Mucosa of rectum (tissue), 2 donors: ENCODE data around the gene SERPING1.
"Not testable (repeated sequence)": the region's sequence is repeated elsewhere in the genome, so short reads cannot be mapped to it uniquely, and the experiment has no call there.

ENCODE experiments used
- H3K27ac ChIP-seq, 2 donors: one replicate each; pipeline ENCODE4 v1.7.0; 2013; ENCODE audit warnings: inconsistent platforms in 2 of 2, low read depth in 2 of 2, low read length in 2 of 2
- H3K27me3 ChIP-seq, 2 donors: one replicate each; pipeline ENCODE4 v1.7.0; 2013; ENCODE audit warnings: low read length in 2 of 2; ENCODE audit not compliant: control insufficient read depth in 2 of 2, insufficient read depth in 2 of 2
- H3K36me3 ChIP-seq, 2 donors: one replicate each; pipeline ENCODE4 v1.7.0; 2013; ENCODE audit warnings: low read length in 2 of 2; ENCODE audit not compliant: control insufficient read depth in 2 of 2, insufficient read depth in 2 of 2
- H3K4me1 ChIP-seq, 2 donors: one replicate each; pipeline ENCODE4 v1.7.0; 2013; ENCODE audit warnings: low read length in 2 of 2, mild to moderate bottlenecking in 1 of 2; ENCODE audit not compliant: control insufficient read depth in 2 of 2, insufficient read depth in 2 of 2
- H3K4me3 ChIP-seq, 2 donors: one replicate each; pipeline ENCODE4 v1.7.0; 2013; ENCODE audit warnings: low read length in 2 of 2
- H3K9ac ChIP-seq, 2 donors: one replicate each; pipeline ENCODE4 v1.7.0; 2013; ENCODE audit warnings: low read length in 2 of 2, low read depth in 1 of 2, mild to moderate bottlenecking in 1 of 2
- H3K9me3 ChIP-seq, 2 donors: one replicate each; pipeline ENCODE4 v1.7.0; 2013; ENCODE audit warnings: low read length in 2 of 2; ENCODE audit not compliant: control insufficient read depth in 2 of 2
- donor health status: healthy.
- donor health status: Normal muscosa, but diverticular disease.

The SERPING1 gene

DNA sequence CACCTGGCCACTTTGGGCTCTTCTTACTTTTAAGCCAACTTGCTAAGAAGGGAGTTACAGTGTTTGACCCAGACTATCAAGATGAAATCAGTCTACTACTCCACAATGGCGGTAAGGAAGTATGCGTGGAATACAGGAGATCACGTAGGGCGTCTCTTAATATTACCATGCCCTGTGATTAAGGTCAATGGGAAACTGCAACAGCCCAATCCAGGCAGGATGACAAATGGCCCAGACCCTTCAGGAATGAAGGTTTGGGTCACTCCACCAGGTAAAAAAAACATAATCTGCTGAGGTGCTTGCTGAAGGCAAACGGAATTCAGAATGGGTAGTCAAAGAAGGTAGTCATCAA, 53.2 kb downstream of the SERPING1 start:
- Histone ChIP-seq H3K9me3 (no peaks in the 10 kb centered on the region), H3K4me3 (no peak overlapping the region), H3K27ac (no peak overlapping the region), H3K4me1 (peaks cover under 1 to 18% of the 10 kb centered on the region in 2 donors), H3K36me3 (no peaks in the 10 kb centered on the region), H3K9ac (no peak overlapping the region), H3K27me3 (peaks cover 33 to 37% of the 10 kb centered on the region in 2 donors)

DNA sequence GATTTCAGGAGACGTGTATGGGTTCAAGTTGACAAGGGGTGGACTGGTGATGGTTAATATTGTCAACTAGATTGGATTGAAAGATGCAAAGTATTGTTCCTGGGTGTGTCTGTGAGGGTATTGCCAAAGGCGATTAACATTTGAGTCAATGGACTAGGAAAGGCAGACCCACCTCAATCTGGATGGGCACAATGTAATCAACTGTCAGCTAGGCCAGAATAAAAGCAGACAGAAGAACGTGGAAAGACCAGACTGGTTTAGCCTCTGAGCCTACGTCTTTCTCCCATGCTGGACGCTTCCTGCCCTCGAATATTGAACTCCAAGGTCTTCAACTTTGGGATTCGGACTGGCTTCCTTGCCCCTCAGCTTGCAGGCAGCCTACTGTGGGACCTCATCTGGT, 53.9 kb downstream of the SERPING1 start:
- peaks cover 30 to 33% of the 10 kb centered on the region in 2 donors for H3K27me3 ChIP-seq

DNA sequence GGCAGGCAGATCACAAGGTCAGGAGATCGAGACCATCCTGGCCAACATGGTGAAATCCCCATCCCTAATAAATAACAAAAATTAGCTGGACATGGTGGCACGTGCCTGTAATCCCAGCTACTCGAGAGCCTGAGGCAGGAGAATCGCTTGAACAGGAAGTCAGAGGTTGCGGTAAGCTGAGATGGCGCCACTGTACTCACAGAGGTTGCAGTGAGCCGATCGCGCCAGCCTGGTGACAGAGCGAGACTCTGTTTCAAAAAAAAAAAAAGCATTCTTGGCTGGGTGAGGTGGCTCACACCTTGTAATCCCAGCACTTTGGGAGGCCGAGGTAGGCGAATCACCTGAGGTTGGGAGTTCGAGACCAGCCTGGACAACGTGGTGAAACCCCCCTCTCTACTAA, 54.7 kb downstream of the SERPING1 start:
- Histone ChIP-seq H3K27me3 (peaks cover 22 to 24% of the 10 kb centered on the region in 2 donors), H3K4me1 (peaks cover 8 to 18% of the 10 kb centered on the region in 2 donors)
- not testable (repeated sequence) for H3K27ac ChIP-seq, H3K36me3 ChIP-seq, H3K9ac ChIP-seq, H3K9me3 ChIP-seq, H3K4me3 ChIP-seq

More for the DNA sequence above, 53.9 kb downstream of the SERPING1 start:
- peaks cover 2 to 15% of the 10 kb centered on the region in 2 donors for H3K4me1 ChIP-seq
- H3K36me3 ChIP-seq, result no peaks in the 10 kb centered on the region
- H3K9me3 ChIP-seq, result no peaks in the 10 kb centered on the region
- no peak overlapping the region for H3K9ac ChIP-seq
- no peak overlapping the region for H3K27ac ChIP-seq
- no peak overlapping the region for H3K4me3 ChIP-seq

DNA sequence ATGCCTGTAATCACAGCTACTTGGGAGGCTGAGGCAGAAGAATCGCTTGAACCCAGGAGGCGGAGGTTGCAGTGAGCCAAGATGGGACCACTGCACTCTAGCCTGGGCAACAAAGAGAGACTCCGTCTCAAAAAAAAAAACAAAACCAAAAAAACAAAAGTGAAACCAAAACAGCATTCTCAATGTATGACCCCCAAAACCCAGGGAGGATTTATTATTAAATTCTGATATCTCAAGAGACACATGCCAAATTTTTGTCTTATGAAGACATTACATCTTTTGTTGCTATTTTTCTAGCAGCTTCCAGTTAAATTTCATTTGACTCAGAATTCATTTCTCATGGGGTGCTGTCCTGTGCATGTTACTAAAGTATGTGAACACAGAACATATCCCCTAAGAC, 55.2 kb downstream of the SERPING1 start:
- Histone ChIP-seq H3K9ac (no peak overlapping the region), H3K27ac (no peak overlapping the region), H3K4me3 (no peak overlapping the region)

DNA sequence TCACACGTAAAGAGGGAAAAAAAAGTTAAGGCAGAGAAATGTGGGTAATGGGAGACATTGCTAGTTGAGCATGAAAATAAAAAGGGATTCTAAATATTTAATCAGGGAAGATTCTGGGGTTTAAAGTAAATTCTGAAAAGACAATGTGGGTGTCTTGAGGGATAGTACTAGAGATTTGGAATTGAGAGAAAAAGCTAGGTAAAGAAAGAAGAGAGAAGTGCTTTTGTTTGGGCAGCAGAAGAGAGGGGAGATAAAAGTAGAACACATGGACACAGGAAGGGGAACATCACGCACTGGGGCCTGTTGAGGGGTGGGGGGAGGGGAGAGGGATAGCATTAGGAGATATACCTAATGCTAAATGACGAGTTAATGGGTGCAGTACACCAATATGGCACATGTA, 55.7 kb downstream of the SERPING1 start:
- Histone ChIP-seq H3K27me3 (peaks cover 13 to 17% of the 10 kb centered on the region in 2 donors), H3K4me3 (no peak overlapping the region), H3K9ac (no peak overlapping the region), H3K27ac (no peak overlapping the region), H3K36me3 (no peaks in the 10 kb centered on the region), H3K9me3 (no peaks in the 10 kb centered on the region), H3K4me1 (peaks cover 11 to 19% of the 10 kb centered on the region in 2 donors)

More for the DNA sequence above, 55.2 kb downstream of the SERPING1 start:
- H3K36me3 ChIP-seq, result no peaks in the 10 kb centered on the region
- H3K4me1 ChIP-seq, result peaks cover 8 to 18% of the 10 kb centered on the region in 2 donors
- H3K9me3 ChIP-seq, result no peaks in the 10 kb centered on the region
- peaks cover 18 to 20% of the 10 kb centered on the region in 2 donors for H3K27me3 ChIP-seq

DNA sequence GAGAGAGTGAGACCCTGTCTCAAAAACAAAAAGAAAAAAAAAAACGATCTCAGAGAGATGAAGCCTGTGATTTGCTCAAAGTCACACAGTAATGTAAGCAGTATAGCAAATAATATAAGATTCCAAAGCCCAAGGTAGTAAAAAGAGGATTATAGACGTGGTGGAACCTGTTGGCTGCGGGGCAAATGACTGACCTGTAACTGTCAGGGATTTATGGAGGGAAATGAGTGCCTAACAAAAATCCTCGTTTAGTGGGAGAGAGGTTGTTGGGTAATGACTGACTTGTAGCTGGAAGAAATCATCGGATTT, 59.4 kb downstream of the SERPING1 start:
- Histone ChIP-seq H3K36me3 (peaks cover 19 to 24% of the 10 kb centered on the region in 2 donors), H3K4me1 (peaks cover 12 to 14% of the 10 kb centered on the region in 2 donors), H3K27ac (peak overlapping the region; percentile 83 to 90), H3K9ac (peak overlapping the region; percentile 87 to 88), H3K4me3 (peak overlapping the region; percentile 94 to 99), H3K9me3 (no peaks in the 10 kb centered on the region), H3K27me3 (no peaks in the 10 kb centered on the region)

DNA sequence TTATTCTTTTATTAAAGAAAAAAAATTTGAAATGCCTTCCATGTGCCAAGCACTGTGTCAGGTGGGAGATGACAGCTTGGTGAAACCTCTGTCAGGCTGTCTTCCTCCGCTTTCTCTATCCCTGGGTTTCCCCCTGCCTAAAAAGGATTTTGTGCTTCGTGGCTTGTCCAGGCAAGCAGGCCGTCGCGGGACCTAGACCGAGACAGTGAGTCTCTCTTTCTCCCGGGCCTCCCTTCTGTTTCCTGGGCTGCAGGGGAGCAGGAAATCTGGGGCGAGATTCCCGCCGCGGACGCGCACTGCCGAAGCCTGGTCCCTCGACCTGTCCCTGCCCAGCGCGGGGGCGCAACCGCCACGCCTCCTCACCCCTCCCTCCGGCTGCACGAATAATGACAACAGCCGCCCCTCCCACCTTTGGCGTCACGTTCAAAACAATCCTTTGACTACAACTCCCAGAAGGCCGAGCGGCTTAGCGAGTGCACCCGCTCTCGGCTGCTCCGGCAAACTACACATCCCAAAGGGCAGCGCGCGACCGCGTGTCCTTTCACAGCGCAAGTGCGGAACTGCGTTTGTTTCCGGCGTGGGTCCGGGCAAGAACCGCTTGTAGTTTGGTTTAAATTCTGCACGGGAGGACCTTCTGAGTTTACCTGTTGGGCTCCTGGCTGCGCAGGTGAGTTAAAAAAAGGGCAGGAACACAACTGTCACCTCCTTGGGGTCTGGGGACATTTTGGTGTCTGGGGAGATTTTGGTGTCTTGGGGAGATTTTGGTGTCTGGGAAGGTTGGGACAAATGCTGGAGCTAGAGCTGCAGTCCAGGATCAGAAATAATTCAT, 59.9 kb downstream of the SERPING1 start, which contains the start of gene CLP1:
CLP1 (plus strand) TSS at position 569 of the 829 bp plus-strand sequence. CDS start 1,715 bp downstream, outside the sequence.
- Histone ChIP-seq H3K27me3 (no peaks in the 10 kb centered on the region), H3K4me3 (peak within 1 kb of the TSS; percentile 94 to 99), H3K27ac (peak within 1 kb of the TSS; percentile 83 to 90), H3K4me1 (peaks cover 12 to 14% of the 10 kb centered on the region in 2 donors), H3K36me3 (peaks cover 20 to 27% of the 10 kb centered on the region in 2 donors), H3K9me3 (no peaks in the 10 kb centered on the region), H3K9ac (peak within 1 kb of the TSS; percentile 87 to 88)

DNA sequence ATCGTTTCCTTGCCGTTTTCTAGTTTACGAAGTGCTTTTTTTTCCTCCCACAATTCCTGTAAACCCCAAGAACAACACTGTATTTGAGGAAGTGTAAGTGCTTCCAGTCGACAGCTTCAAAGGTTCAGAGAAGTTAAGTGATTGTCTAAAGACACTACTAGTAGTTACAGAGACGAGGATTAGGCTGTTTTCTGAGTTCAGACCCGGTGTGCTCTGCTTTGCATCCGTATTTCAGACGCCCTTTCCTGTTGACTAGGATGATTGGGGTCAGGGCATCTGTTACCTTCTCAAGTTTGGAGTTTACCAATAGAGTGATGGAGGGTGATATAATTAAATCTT, 60.5 kb downstream of the SERPING1 start:
- Histone ChIP-seq H3K9me3 (no peaks in the 10 kb centered on the region), H3K9ac (peak overlapping the region; percentile 67 to 84), H3K27me3 (no peaks in the 10 kb centered on the region), H3K4me1 (peaks cover 12 to 14% of the 10 kb centered on the region in 2 donors), H3K27ac (peak overlapping the region; percentile 20 to 68), H3K4me3 (peak overlapping the region; percentile 94 to 99), H3K36me3 (peaks cover 25 to 30% of the 10 kb centered on the region in 2 donors)

DNA sequence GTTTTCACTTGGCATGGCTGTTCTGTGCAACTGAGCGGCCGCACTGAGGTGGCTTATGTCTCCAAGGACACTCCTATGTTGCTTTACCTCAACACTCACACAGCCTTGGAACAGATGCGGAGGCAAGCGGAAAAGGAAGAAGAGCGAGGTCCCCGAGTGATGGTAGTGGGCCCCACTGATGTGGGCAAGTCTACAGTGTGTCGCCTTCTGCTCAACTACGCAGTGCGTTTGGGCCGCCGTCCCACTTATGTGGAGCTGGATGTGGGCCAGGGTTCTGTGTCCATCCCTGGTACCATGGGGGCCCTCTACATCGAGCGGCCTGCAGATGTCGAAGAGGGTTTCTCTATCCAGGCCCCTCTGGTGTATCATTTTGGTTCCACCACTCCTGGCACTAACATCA, 62.2 kb downstream of the SERPING1 start:
- H3K4me1 ChIP-seq, result peaks cover 12 to 14% of the 10 kb centered on the region in 2 donors
- H3K27ac ChIP-seq, result no peak overlapping the region
- no peak overlapping the region for H3K9ac ChIP-seq
- no peak overlapping the region for H3K4me3 ChIP-seq
- H3K27me3 ChIP-seq, result no peaks in the 10 kb centered on the region
- H3K9me3 ChIP-seq, result no peaks in the 10 kb centered on the region
- H3K36me3 ChIP-seq, result peaks cover 25 to 30% of the 10 kb centered on the region in 2 donors

DNA sequence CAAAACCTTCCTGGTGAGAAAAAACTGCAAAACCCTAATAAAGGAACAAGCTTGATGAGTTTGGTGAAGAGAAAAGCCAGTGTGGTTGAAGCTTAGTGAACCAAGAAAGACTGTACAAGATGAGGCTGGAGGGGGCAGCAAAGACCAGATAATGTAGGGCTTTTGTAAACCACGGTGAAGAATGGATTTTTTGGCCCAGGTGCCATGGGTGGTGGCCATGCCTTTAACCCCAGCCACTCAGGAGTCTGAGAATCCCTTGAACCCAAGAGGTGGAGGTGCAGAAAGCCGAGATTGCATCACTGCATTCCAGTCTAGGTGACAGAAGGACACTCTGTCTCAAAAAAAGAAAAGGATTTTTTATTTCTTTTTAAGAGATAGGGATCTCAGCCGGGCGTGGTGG, 65.4 kb downstream of the SERPING1 start:
- Histone ChIP-seq H3K36me3 (peaks cover 25 to 30% of the 10 kb centered on the region in 2 donors), H3K4me3 (no peak overlapping the region), H3K27me3 (no peaks in the 10 kb centered on the region), H3K4me1 (peaks cover 8 to 11% of the 10 kb centered on the region in 2 donors), H3K27ac (no peak overlapping the region), H3K9me3 (no peaks in the 10 kb centered on the region), H3K9ac (no peak overlapping the region)
